K562 (cell line): Measurements from ENCODE around the gene YPEL1. TPM values are rescaled to one million over a fixed set of nuclear protein-coding genes. Genes with fewer than 3 reads are reported as not detected.
A peak's percentile ranks its signal among the peaks of the same experiment; 100 is the strongest.

Experiments used
- BRD4 ChIP-seq: fragments of 200-600 bp; sonication (generic); IDR thresholded peaks from 2 replicates; pipeline ENCODE4 v1.6.1; 2017; ENCODE audit warnings: inconsistent platforms
- CHD1 ChIP-seq: fragments of 200-600 bp; sonication (generic); IDR thresholded peaks from one replicate; pipeline ENCODE4 v1.6.1; 2012; ENCODE audit warnings: mild to moderate bottlenecking, moderate library complexity, low read length, inconsistent platforms
- ELF2 ChIP-seq: fragments of 250-450 bp; sonication (Bioruptor Pico); IDR thresholded peaks from 2 replicates; pipeline ENCODE4 v1.5.0; 2021; ENCODE audit warnings: mild to moderate bottlenecking
- ERF ChIP-seq: fragments of 450-650 bp; formaldehyde crosslinking; IDR thresholded peaks from 2 replicates; pipeline ENCODE4 v1.4.0; 2020; ENCODE audit warnings: mild to moderate bottlenecking, mixed read lengths
- ESRRA ChIP-seq: fragments of 450-650 bp; IDR thresholded peaks from 2 replicates; pipeline ENCODE4 v1.6.1; 2014; ENCODE audit warnings: low read depth, mild to moderate bottlenecking, moderate library complexity, borderline replicate concordance
- FUS ChIP-seq: fragments of 200-400 bp; formaldehyde crosslinking; optimal IDR thresholded peaks from 2 replicates; pipeline ENCODE3; 2017; ENCODE audit warnings: low read depth, low read length
- HNRNPL ChIP-seq: fragments of 200-400 bp; formaldehyde crosslinking; IDR thresholded peaks from 2 replicates; pipeline ENCODE4 v1.6.1; 2017; ENCODE audit warnings: low read depth, mild to moderate bottlenecking, low read length
- HSF4 ChIP-seq: fragments of 250-450 bp; sonication (Bioruptor Pico); IDR thresholded peaks from 2 replicates; pipeline ENCODE4 v2.1.2; 2022; ENCODE audit warnings: mild to moderate bottlenecking, moderate library complexity, borderline replicate concordance
- MCM5 ChIP-seq: fragments of 450-650 bp; IDR thresholded peaks from 2 replicates; pipeline ENCODE4 v1.6.1; 2016; ENCODE audit warnings: low read depth
- MCM7 ChIP-seq, 2 experiments: fragments of 450-650 bp; IDR thresholded peaks; 2 replicates each; pipeline ENCODE4 v1.6.1; 2016 to 2018
- RAD21 ChIP-seq, 2 experiments: fragments of 250-450 bp in 1 of 2; fragments of 450-650 bp in 1 of 2; sonication (Bioruptor Pico) in 1 of 2; formaldehyde crosslinking in 1 of 2; IDR thresholded peaks in 1 of 2; conservative IDR thresholded peaks in 1 of 2; 2 replicates each; pipeline versions ENCODE4 v1.4.0 to v1.8.0; 2020 to 2022; ENCODE audit warnings: mild to moderate bottlenecking in 2 of 2, moderate library complexity in 1 of 2
- RBBP5 ChIP-seq: fragments of 200-600 bp; sonication (generic); IDR thresholded peaks from 2 replicates; pipeline ENCODE4 v1.6.1; 2012; ENCODE audit warnings: borderline replicate concordance, mild to moderate bottlenecking, low read length, control low read depth, inconsistent platforms; ENCODE audit not compliant: insufficient read depth, poor library complexity, severe bottlenecking
- RCOR1 ChIP-seq, 2 experiments: IDR thresholded peaks; 2 replicates each; pipeline ENCODE4 v1.6.1; 2012; ENCODE audit warnings: low read depth in 2 of 2, low read length in 2 of 2, borderline replicate concordance in 1 of 2, improper control_type of control experiment in 1 of 2
- SMARCB1 ChIP-seq: IDR thresholded peaks from 2 replicates; pipeline ENCODE4 v1.6.1; 2011; ENCODE audit warnings: improper control_type of control experiment, low read depth; ENCODE audit not compliant: insufficient read length
- SRSF1 ChIP-seq: fragments of 200-400 bp; formaldehyde crosslinking; IDR thresholded peaks from 2 replicates; pipeline ENCODE4 v1.6.1; 2017; ENCODE audit warnings: mild to moderate bottlenecking, low read depth, low read length, moderate library complexity
- THRA ChIP-seq: fragments of 450-650 bp; IDR thresholded peaks from 2 replicates; pipeline ENCODE4 v1.6.1; 2017; ENCODE audit warnings: mild to moderate bottlenecking, moderate library complexity
- U2AF1 ChIP-seq: fragments of 200-400 bp; formaldehyde crosslinking; optimal IDR thresholded peaks from 2 replicates; pipeline ENCODE3; 2017; ENCODE audit warnings: mild to moderate bottlenecking, low read depth, low read length, moderate library complexity
- ZFP36 ChIP-seq: fragments of 150-350 bp; IDR thresholded peaks from 2 replicates; pipeline ENCODE4 v1.6.1; 2018; ENCODE audit warnings: low read length, low read depth; ENCODE audit not compliant: partially characterized antibody
- ZHX1 ChIP-seq: fragments of 150-350 bp; conservative IDR thresholded peaks from 2 replicates; pipeline ENCODE4 v1.6.1; 2014; ENCODE audit warnings: low read length
- polyA plus RNA-seq, 8 experiments: library from polyadenylated mRNA; depleted of rRNA in 4 of 8; stranded (reverse) in 5 of 8; unstranded in 3 of 8; fragments of >200 nt; fragmentation: Nextera tagmentation in 2 of 8; fragmentation: Illumina TruSeq in 1 of 8; extraction: Ambion mirVana in 2 of 8; extraction: Trizol in 1 of 8; gene quantifications; 2 replicates each; pipeline versions ENCODE4 v1.2.1 to v1.2.3, GENCODE V29; 2011 to 2014; ENCODE audit warnings: inconsistent platforms in 1 of 8, missing spikeins in 1 of 8
- total RNA-seq, 7 experiments: library from RNA; depleted of rRNA in 6 of 7; stranded (reverse); fragments of >200 nt in 6 of 7; fragmentation: Illumina TruSeq in 2 of 7; extraction: Trizol in 2 of 7; gene quantifications; 2 replicates each; pipeline versions ENCODE4 v1.2.1 to v1.2.3, GENCODE V29; 2011 to 2021; ENCODE audit warnings: low replicate concordance in 1 of 7
- TF ChIP-seq, protein P1 (sequence below): fragments of 250-450 bp; sonication (Bioruptor Pico); IDR thresholded peaks from 2 replicates; pipeline ENCODE4 v1.9.0; 2021; ENCODE audit warnings: mild to moderate bottlenecking, inconsistent platforms
- TF ChIP-seq, protein P2 (sequence below), 3 experiments: fragments of 200-800 bp in 1 of 3; sonication (Bioruptor generic) in 1 of 3; sonication (generic) in 1 of 3; formaldehyde crosslinking in 1 of 3; IDR thresholded peaks; 2 replicates each; pipeline versions ENCODE4 v1.6.1 to v1.8.0; 2016 to 2022; ENCODE audit warnings: mild to moderate bottlenecking in 2 of 3, missing compliant biosample characterization in 2 of 3, missing genetic modification characterization in 2 of 3, missing genetic modification reagents in 1 of 3

The YPEL1 gene
- total and polyA plus RNA-seq, 9 of the 15 experiments (the other 6 are each of a cell fraction or from before 2014, with no cell fraction given) = 0.07 to 2.2 (median 0.46) TPM

DNA sequence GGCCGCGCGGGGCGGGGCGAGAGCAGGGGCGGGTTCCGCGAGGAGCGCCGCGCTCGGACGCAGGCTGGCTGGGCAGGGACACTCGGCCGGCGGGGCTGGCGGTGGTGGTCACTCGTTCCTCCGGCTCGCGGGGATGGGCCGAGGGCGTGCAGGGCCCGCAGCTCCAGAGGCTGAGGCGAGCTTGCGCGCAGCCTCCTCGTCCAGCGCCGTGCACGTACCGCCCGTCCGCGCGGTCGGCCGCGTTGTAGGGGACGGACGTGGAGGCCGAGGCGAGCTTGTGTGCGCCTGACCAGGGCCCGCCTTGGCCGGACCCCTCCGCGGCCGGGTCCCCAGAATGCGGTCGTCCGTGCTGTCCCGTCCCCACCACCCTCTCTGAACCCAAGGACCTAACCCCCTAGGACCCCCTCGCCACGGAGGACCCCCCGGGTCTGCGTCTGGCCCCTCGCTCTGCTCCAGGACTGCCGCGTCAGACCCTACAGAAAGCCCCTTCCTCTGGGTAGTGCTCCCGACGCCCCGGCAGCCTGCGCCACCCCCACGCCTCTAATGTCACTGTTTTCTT lies 569 bp upstream of the YPEL1 start (continued):
- TF ChIP-seq, protein P1, sequence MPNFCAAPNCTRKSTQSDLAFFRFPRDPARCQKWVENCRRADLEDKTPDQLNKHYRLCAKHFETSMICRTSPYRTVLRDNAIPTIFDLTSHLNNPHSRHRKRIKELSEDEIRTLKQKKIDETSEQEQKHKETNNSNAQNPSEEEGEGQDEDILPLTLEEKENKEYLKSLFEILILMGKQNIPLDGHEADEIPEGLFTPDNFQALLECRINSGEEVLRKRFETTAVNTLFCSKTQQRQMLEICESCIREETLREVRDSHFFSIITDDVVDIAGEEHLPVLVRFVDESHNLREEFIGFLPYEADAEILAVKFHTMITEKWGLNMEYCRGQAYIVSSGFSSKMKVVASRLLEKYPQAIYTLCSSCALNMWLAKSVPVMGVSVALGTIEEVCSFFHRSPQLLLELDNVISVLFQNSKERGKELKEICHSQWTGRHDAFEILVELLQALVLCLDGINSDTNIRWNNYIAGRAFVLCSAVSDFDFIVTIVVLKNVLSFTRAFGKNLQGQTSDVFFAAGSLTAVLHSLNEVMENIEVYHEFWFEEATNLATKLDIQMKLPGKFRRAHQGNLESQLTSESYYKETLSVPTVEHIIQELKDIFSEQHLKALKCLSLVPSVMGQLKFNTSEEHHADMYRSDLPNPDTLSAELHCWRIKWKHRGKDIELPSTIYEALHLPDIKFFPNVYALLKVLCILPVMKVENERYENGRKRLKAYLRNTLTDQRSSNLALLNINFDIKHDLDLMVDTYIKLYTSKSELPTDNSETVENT (CRISPR knock-in tag) = no peak
- TF ChIP-seq, protein P2, sequence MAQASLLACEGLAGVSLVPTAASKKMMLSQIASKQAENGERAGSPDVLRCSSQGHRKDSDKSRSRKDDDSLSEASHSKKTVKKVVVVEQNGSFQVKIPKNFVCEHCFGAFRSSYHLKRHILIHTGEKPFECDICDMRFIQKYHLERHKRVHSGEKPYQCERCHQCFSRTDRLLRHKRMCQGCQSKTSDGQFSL (CRISPR knock-in tag; IDR thresholded peaks at IDR 0.05) = no peak
- TF ChIP-seq, protein P2 (tag; IDR thresholded peaks at IDR 0.05) = no peak
- TF ChIP-seq ZFP36 = peak; percentile 31
- no peak for TF ChIP-seq ERF (CRISPR knock-in tag)
- peak in 1 of 2 experiments; percentile 39; a peak in 1 of 4 replicates for TF ChIP-seq RAD21 (CRISPR knock-in tag; conservative IDR thresholded peaks at IDR 0.05 in 1 of 2, IDR thresholded peaks at IDR 0.05 in 1 of 2)
- TF ChIP-seq THRA = no peak
- TF ChIP-seq HNRNPL = peak; percentile 71
- peak; percentile 95 for TF ChIP-seq RBBP5
- TF ChIP-seq RCOR1 (IDR thresholded peaks at IDR 0.05; ENCODE audit: borderline replicate concordance in 1 of 2, low read depth in 2 of 2, low read length in 2 of 2) = peak in 1 of 2 experiments; percentile 74; a peak in 2 of 4 replicates
- no peak; the same call in 1 of the 2 replicates for TF ChIP-seq ZHX1
- no peak for TF ChIP-seq HSF4
- no peak for TF ChIP-seq MCM5
- no peak for TF ChIP-seq ELF2
- 0 out of 2 replicates have a peak, but pooled peaks have one; percentile 78 for TF ChIP-seq SRSF1
- TF ChIP-seq MCM7 (IDR thresholded peaks at IDR 0.05) = no peak
- peak; percentile 57 for TF ChIP-seq SMARCB1
- no peak for TF ChIP-seq BRD4
- peak; percentile 55 for TF ChIP-seq CHD1
- TF ChIP-seq FUS = no peak
- TF ChIP-seq ESRRA = no peak
- peak; percentile 96 for TF ChIP-seq U2AF1
